ENCODE measurements around the gene PTPRT.

PTPRT gene

DNA sequence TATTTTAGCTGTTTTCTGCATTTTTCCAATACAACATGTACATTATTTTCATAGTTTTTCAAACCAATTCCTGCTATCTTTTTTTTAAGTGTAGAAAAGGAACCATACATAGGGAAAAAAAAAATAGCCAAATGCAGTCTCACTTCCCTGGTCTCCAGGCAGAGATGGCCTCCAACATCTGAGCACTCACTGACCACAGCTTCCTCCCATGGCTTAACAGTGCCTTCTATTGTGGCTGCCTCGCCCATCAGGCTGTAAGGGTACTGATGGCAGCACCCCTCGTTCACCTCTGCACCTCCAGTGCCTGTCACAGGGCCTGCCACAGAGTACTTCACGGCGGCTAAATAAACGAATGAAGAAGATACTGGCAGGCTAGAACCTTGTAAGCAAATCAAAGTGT, 591.1 kb downstream of the PTPRT start:
- no peak for DNase-seq

DNA sequence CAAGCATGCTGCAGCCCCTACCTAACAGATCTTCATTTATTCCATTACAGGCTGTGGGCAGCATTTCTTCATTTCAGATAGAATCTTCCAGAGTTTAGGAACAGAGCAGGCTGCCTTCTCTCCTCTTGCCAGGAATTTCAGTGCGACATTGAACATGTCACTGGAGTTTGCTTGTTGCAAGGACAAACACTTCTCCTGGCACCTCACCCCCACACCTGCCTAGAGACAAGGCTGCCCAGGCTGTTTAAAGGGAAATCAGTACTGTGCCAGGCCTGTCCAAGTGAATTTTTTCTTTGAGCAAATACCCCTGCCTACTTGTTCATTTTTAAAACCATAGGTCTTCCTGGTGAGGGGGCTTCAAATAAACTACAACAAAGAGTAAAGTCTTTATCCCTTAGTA, 594.1 kb downstream of the PTPRT start:
- DNase-seq, result peak; percentile 15

DNA sequence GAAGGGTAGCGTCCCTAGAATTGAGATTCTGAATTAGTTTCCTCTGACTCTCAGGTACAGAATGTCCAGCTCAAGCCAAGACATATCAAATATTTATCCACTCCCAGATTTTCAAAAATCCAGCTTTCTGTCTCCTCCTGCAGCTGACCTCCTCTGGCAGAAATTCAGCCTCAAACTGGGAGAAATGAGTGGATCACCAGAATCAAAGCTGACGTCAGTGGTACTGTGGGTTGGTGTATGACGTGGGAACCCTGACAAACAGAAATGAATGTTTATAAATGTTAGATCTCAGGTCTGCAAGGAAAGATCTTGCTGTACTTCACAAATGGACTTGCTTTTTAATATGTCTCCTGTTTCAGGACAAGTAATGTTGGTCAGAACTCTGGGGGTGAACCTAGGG, 595.0 kb downstream of the PTPRT start:
- no peak for DNase-seq

DNA sequence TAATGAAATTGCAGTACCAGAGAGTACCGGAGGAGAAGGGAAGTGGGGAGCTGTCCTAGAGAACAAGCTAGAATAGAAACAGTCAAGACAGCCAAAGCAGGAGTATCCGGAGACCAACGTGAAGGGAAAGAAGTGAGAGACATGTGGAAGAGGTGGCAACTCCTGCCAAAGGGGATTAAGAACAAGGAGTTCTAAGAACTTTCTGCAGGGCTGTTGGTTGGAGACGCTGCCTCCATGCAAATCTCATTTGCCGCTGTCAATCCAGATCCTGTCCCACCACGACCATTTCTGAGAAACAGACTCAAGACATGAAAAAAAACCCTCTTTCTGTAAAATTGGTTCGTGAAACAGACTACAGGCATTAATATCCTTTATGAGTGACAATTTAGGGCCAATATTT, 595.7 kb downstream of the PTPRT start:
- DNase-seq, result no peak

DNA sequence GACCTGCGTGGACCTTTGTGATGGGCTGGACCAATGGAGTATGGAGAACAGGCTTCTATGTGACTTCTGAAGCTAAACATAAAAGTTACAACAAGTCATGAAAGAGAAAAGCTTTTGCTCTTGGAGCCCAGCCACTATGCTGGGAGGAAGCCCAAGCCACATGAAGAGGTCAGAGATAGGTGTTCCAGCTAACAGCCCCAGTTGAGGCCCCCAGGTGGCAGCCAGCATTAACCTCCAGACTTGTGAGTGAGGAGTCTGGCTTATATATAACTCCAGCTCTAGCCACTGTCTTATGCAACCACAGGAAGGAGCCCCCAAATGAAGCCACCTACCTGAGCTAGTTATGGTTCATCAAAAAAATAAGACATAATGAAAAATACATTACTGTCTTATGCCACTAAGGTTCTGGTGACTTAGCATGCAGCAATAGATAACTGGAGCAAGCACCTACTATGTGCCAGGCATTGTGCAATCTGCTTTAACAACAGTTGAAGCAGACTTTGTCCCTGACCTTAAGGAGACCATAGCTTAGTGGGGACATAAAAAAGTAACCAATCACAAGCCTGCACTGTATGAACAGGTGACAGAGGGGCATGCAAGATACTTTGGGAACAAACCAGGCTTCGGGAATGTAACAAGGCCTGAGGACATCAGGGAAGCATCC, 599.6 kb downstream of the PTPRT start:
- no peak for DNase-seq

DNA sequence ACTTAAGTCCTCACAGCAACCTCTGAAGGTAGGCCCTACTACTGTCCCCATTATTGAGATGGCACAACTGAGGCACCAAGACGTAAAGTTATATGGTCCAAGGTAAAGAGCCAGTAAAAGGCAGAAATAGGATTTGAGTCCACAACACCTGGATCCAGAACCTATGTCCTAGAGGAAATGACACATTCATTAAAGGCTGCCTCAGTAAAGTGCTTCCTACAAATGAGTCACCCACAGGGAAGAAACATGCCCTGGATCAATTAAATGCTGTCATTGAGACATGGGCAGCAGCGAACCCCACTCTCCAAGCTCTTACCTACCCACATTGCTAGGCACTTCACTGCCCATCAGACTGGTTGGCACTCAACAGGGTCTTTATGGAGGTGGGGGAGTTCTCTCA, 600.9 kb downstream of the PTPRT start:
- DNase-seq, result no peak

DNA sequence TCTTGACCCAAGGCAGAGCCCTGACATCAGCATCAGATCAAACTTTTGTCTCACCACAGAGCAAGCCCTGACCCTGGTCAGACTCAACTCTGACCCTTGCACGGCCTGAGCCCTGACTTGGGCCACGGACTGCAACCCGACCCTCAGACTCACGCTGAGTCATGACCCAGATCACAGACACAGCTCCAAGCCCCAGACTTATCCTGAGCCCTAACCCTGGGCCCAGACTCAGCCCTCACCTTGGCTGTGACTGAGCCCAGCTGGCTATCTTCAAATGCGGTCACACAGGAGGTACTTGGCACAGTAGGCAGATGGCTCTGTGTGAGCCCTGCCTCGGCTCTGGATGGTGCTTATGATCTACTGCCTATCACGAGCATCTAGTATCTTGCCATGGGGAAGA, 602.3 kb downstream of the PTPRT start:
- DNase-seq, result no peak

DNA sequence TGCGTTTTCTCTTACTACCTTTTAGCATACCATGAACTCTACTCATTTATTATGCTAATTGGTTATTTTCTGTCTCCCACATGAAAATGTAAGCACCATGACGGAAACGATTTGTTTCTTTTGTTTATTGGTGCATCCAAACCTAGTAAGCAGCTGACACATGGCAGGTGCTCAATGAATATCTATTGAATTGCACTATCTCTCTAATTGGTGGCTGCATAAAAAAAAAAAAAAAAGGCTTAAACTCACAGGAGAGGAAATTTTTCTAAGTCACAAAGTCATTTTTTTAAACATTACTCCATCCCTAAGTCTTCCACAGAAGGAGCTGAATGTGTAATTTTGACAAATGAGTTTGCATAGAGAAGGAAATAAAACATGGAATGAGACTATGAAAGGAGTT, 608.4 kb downstream of the PTPRT start:
- no peak for DNase-seq

DNA sequence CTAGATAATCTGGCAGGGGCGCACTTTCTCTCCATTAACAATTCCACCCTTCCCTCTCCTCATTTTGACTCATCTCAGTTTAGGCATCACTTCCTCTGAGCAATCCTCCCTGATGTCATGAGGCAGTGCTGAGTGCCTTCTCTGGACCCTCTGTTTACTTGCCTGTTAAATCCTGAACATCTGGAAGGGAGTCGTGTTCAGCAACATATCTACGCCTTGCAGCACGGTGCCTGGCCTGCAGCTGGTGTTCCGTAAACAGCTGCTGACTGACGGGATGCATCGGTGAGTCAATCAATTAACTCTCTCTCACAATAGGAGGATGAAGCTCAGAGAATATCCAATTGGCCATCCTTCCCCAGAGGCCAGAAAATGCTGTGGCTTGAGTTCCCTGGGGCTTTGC, 613.5 kb downstream of the PTPRT start:
- peak; percentile 60 for DNase-seq

DNA sequence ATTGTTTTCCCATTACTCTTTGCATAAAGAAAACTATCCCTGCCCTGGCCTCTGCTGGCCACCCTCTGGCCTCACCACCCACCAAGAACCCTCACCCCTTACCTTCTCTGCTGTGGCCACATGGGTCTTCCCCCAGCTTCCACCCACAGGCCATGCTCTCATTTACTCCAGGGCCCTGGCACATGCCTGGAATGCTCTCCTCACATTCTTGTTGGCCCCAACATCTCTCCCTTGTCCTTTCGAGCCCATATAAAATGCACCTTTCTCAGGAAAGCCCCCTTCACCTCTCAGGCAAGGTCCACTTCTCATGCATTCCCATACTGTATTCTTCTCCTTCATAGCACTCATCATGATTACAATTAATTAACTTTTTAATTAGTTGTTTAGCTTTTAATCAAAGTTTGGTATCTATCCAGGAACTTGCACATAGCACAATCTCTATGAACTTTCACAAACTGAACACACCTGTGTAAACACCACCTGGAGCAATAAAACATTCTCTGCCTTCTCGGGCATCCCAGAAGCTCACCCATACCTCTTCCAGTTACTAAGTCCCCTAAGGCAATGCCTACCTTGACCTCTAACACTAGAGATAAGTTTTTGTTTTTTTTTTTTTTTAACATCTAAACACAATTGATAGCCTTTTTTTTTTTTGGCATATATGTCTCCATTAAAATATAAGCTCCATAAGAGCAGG, 617.2 kb downstream of the PTPRT start:
- peak; percentile 62 for DNase-seq

DNA sequence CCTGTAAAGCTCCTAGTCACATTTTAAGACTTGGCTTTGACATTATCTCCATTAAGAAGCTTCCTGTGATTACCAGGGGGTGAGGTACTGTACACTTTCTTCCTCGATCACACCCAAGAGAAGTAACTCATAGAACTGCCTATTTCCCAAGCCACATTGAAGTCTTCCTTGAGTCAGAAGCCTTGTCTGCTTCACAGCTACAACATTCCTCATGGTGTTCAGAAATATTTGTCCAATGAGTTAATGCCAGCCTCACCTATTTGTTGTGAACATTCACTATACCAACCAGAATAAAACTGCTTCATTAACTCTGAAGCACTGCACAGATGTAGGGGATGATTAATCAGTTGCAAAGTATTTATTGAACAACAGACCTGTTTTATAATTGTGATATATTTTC, 622.3 kb downstream of the PTPRT start:
- DNase-seq, result no peak

DNA sequence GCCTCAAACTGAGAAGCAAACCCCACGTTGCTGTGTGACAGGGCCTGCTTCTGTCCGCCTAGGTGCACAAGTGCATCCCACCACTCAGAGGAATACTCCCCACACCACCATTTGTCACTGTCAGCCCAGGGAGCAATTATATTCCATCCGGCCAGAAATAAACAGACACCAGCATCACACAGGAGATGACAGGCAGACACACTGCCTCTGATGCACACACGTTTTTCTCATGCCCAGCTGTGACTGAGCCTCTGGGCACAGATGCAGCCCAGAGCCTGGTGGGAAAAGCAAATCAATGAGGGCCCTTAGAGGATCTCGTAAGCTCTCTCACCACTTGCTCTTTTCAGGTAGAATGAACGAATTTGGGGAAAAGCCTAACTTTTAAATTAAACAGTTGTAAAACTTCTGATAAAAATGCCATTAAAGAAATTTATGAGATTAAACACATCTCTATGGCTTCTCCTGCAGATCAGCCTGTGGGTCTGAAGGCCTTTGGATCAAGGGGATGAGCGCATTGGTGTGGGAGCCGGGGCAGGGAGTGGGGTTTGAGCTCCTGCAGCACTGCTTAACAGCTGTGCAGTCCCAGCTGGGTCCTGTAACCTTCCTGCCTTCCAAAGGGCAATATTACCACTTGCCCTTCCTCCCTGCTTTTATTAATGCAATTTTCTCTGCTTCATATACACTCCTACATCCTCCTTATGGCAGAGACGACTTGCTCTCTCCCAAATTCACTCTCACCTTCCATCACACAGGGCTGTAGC, 624.3 kb downstream of the PTPRT start:
- no peak for DNase-seq

DNA sequence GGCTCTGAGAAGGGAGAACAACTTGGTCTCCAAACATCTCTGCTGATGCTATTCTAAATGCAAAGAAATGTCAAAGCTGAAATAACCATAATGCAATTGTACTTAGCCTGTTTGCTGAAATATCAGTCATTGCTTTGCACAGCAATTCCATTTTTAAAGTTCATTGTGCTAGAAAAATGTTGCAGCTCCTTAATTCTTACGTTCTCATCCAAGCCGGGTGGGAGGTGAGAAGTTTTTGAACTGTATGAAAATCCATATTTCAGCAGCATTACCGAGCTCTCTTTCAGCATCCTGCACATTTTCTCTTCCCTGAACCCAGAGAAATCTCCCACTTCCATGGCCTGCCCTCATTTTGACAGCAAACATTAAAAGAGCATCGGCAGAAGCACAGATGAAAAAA, 630.0 kb downstream of the PTPRT start:
- no peak for DNase-seq

DNA sequence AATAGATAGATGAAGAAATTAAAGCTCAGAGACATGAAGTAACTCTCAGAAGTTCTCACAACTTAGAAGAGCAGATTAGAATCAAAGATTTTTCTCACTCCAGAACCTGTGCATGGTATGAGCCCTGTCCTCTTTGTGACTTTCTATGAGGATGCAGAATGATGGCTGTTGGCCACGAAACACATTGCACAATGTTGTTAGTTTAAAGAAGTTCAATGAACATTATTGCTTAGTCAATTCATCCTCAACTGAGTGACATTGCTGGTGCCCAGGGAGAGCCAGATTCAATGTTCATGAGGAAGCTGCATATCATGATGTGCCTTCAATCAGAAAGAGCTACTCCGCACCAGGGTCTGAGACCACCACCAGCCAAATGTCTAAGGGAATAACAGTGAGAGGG, 633.1 kb downstream of the PTPRT start:
- DNase-seq, result no peak

DNA sequence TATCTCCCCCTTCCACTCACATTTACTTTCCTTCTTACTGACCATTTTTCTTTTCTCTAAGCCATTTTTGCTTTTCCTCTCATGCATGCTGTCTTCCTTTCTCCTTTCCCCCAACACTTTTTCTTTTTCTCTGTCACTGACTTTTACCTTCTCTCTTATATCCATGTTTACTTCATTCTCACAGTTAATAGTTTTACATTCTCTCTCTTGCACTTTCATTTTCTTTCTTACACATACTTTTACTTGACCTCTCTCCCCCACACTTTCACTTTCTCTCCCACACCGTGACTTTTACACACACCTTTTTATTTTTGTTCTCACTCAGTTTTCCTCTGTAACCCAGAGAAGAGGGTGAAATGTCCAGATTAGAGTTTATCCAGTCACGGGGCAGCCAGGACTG, 636.3 kb downstream of the PTPRT start:
- DNase-seq, result no peak

DNA sequence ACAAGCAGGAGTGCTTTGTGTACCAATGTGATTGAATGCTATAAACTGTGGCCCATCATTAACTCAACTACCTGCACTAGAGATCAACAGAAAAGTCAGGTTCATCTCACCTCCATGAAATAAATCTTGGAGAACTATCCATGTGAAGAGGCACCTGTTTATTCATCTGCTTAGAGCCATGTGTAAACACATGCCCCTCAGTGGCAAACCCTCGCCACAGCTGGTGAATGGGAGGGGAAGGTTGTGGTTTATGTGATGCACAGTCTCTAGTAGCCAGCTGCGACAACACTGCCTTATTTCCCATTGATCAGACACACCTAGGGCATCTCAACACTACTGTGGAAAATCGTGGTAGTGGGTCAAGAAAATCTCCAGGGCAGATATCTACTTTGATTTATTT, 640.2 kb downstream of the PTPRT start:
- DNase-seq, result peak; percentile 94

DNA sequence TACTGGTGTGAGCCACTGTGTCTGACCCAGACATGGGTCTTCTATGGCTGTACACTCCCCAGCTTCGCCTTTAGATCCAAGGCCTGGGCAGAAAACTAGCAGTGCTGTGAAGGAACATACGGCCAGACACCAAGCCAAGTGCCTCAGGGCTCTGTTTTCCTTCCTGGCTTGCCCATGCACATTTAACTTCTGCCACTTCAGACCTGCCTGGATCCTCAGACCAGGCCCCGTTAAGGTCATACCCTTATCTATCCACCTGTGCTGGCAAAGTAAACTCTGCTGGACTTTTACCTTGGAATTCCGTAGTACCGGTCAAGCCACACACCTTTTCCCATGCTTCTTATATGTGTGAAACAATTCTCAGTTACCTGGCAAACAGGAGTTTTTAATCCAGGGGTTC, 644.8 kb downstream of the PTPRT start:
- no peak for DNase-seq

DNA sequence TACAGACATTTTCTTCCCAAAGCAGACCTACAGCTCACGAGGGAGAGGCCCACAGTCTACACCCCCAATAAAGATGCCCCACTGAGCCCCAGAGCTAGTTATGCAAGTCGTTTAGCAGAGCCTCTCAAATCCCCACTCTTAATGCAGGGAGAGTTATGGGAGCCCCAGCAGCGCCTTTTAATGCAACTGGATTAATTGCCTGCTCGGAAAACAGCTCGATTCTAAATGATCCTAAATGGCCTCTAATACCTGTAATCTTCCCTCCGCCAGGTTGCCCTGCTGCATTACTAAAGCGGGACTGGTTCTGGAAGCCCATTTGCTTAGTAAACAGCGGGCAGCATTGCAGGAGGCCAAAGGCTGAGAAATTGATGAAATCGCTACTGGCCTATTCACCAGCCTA, 656.9 kb downstream of the PTPRT start:
- no peak for DNase-seq

DNA sequence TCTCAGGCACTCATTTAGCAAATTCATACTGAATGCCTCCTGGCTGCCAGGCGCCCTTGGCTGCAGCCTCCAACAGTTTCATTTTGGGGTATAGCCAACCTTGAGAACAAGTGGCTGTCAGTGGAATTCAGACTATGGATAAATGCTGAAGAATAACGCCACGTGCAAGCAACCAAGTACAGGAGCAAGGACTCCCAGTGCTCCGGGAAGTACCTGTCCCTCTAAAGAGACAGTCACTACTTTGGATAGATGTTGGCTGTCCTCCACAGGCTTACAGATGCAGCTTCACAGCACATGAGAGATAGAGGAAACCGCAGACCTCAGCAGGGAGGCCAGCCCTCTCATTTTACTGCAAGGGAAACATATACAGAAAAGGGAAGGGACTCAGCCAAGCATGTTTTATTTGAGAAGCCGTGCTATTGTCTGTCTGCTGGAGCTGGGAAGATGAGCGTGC, 658.2 kb downstream of the PTPRT start:
- peak; percentile 80 for DNase-seq

DNA sequence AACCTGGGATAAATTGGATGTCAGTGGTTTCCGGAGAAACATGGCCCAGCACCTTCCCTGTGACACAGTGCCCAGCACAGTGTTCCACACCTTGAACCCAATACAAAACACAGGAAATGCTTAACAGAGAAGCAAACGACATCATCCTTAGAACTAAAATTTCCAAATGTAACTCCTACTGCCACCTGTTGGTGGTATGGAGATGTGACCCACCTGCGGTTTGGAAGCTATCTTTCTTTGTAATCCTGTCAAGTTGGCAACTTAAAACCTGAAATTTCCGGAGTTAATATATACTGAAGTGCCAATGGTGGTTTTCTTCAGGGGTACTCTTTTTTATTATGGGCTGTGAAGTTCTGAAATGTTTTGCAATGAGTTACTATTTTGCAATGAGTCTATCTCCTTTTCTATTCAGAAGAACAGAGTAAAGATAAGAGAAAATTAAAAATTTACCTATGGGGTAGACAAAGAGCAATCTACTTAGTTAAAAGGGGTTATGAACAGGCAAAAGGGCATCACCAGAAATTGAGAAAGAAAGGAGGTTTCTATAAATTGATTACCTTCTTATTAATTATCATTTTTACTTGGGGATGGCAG, 658.8 kb downstream of the PTPRT start:
- DNase-seq, result peak; percentile 84

DNA sequence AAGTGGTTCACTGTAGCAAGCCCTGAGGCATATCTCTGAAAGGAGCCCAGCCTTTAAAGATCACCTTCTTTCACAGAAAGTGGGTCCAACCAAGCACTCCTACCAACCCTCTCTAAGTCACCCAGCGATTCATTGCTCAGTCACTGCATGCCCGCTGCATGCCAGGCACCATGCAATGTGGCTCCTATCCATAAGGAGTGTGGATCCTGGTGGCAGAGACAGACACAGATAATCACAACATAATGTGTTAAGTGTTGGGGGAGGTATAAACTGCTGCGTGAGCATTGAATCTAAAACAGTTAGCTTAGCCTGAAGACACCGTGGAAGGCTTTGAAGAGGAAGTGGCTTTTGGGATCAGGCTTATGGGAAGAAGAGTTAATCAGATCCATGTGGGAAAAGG, 659.5 kb downstream of the PTPRT start:
- DNase-seq, result no peak

DNA sequence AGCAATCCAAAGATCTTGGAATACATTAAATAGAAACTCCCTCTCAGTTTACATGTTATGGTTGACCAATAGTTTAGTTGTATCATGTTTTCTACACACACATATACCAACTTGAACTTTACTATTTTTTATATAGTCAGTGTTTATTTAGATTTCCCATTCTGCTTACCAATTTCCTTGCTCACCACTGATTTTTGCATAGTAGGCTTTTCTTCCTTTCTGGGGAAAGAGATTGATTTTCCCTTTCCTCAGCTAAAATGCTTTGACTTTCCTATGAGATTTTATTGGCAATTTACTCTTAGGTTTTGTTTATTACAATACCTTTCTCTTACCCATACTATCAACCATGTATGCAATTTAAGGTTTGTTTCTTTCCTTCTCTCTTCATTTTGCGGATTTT, 665.6 kb downstream of the PTPRT start:
- DNase-seq, result no peak

DNA sequence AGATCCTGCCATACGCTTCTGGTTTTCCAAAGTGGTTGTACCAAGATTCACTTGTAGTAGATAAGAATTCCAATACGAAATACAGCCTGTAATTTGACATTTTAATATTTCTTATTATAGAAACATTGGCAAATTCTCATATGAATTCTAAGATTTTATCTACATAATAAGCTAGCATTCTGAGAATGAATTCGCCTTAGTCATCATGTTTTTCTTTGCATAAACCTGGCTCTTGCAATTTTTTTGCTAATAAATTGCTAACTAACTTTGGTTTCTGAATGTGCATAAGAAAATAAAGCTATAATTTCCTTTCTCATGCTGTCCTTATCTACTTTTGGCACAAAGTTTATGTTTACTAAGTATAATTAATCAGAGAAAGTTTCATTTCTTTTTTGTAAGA, 673.0 kb downstream of the PTPRT start:
- no peak for DNase-seq

DNA sequence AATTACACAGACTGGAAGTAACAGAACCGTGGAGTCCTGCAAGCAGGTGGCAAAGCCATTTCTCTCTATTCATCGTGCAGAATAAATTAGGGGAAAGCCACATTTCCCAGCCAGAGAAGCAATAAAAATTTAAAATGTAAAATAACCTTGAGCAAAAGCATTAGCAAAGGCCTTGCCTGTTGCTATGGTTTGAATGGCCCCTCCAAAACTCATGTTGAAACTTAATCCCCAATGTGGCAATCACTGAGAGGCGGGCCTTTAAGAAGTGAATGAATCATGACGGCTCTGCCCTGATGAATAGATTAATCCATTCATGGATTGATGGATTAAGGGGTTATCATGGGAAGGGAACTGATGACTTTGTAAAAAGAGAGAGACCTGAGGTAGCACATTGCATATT, 679.0 kb downstream of the PTPRT start:
- no peak for DNase-seq
